CD4-positive, CD25-positive, alpha-beta regulatory T cell (primary cell): Measurements from ENCODE around the gene GFOD1. TPM values are rescaled to one million over a fixed set of nuclear protein-coding genes. Genes with fewer than 3 reads are reported as not detected.
A peak's percentile ranks its signal among the peaks of the same experiment; 100 is the strongest.
"Not testable (repeated sequence)": the region's sequence is repeated elsewhere in the genome, so short reads cannot be mapped to it uniquely, and the experiment has no call there.

Source experiments
- ATAC-seq, 2 donors: fragments of 150-1000 bp; cut with Tn5 transposase; one replicate each; pipeline ENCODE4 v1.10.0; 2021; ENCODE audit warnings: low read depth in 2 of 2, moderate number of reproducible peaks in 2 of 2, moderate library complexity in 1 of 2
- DNase-seq, 3 donors: peaks; one replicate each; pipeline versions ENCODE4 v3.0.0 to v3.0.0-alpha.2; 2012 to 2022; ENCODE audit warnings: mixed read lengths in 1 of 3
- H3K27ac ChIP-seq: one replicate; pipeline ENCODE4 v1.7.0; 2013; ENCODE audit warnings: mild to moderate bottlenecking, low read length; ENCODE audit not compliant: insufficient read depth, poor library complexity, severe bottlenecking
- H3K27me3 ChIP-seq: one replicate; pipeline ENCODE4 v1.7.0; 2013; ENCODE audit warnings: low read length; ENCODE audit not compliant: control insufficient read depth, insufficient read depth
- H3K36me3 ChIP-seq: one replicate; pipeline ENCODE4 v1.7.0; 2013; ENCODE audit warnings: mild to moderate bottlenecking, low read length, moderate library complexity; ENCODE audit not compliant: control insufficient read depth, insufficient read depth
- H3K4me1 ChIP-seq: 2 replicates; pipeline ENCODE4 v1.7.0; 2013; ENCODE audit warnings: mild to moderate bottlenecking, low read length; ENCODE audit not compliant: insufficient read depth, control insufficient read depth, poor library complexity, severe bottlenecking
- H3K4me3 ChIP-seq: one replicate; pipeline ENCODE4 v1.7.0; 2013; ENCODE audit warnings: low read depth, mild to moderate bottlenecking, low read length, moderate library complexity
- H3K9me3 ChIP-seq, 2 experiments: 1 replicate in 1 of 2; 2 replicates in 1 of 2; pipeline ENCODE4 v1.7.0; 2013; ENCODE audit warnings: low read length in 2 of 2, mild to moderate bottlenecking in 1 of 2, moderate library complexity in 1 of 2; ENCODE audit not compliant: control insufficient read depth in 2 of 2
- H3K27ac Mint-ChIP-seq, 3 donors: one replicate each; pipeline ENCODE4 v1.8.0; 2020 to 2022; ENCODE audit warnings: mild to moderate bottlenecking in 3 of 3, mixed read lengths in 3 of 3, moderate library complexity in 2 of 3
- H3K27me3 Mint-ChIP-seq: one replicate; pipeline ENCODE4 v1.8.0; 2022; ENCODE audit warnings: mild to moderate bottlenecking, mixed read lengths
- H3K36me3 Mint-ChIP-seq: one replicate; pipeline ENCODE4 v1.8.0; 2020; ENCODE audit warnings: mixed read lengths
- H3K4me1 Mint-ChIP-seq, 4 donors: one replicate each; pipeline ENCODE4 v1.8.0; 2020 to 2022; ENCODE audit warnings: mixed read lengths in 4 of 4, mild to moderate bottlenecking in 1 of 4
- H3K4me3 Mint-ChIP-seq, 4 donors: one replicate each; pipeline ENCODE4 v1.8.0; 2020 to 2022; ENCODE audit warnings: mild to moderate bottlenecking in 4 of 4, mixed read lengths in 4 of 4, moderate library complexity in 3 of 4
- H3K9me3 Mint-ChIP-seq, 7 donors: one replicate each; pipeline ENCODE4 v1.8.0; 2020 to 2022; ENCODE audit warnings: mixed read lengths in 7 of 7, mild to moderate bottlenecking in 3 of 7, moderate library complexity in 2 of 7
- polyA plus RNA-seq, 4 donors: library from polyadenylated mRNA; unstranded; fragments of 300-500 nt; fragmentation: Illumina TruSeq; gene quantifications; one replicate each; pipeline ENCODE4 v1.2.3, GENCODE V29; 2021
- total RNA-seq: library from RNA; stranded (reverse); gene quantifications from one replicate; pipeline ENCODE4 v1.2.3, GENCODE V29; 2022

The GFOD1 gene
- total and polyA plus RNA-seq, 5 donors from 2014 or later: 0.06 to 1.8 (median 0.17) TPM

DNA sequence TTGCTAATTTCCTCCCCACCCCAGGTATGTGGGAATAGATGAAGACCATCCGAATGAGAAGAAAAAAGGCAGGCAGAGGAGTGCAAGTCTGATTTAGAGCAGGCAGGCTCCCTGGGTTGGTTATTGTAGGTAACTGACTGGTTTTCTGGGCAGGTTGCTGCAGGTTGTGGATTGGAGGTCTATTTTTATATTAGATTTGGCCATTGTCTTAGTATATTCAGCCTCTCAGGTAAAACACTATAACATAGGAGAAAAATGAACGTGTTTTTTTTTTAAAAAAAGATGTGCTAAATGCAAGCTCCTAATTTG is 158.6 kb downstream of the GFOD1 start:
- peak overlapping the region; percentile 83 for H3K27ac ChIP-seq
- DNase-seq (no peak), ATAC-seq (peak in 1 of 2 donors; percentile 2)
- Mint-ChIP-seq H3K9me3 (no peaks in the 10 kb centered on the region), H3K4me1 (peaks cover 15 to 38% (median 22%) of the 10 kb centered on the region in 4 donors), H3K36me3 (peaks cover 18% of the 10 kb centered on the region), H3K27me3 (peaks cover 4% of the 10 kb centered on the region), H3K4me3 (peak overlapping the region; percentile 95 to 98 (median 96)), H3K27ac (peak overlapping the region; percentile 96 to 98 (median 97))
- H3K36me3 ChIP-seq: peaks cover 13% of the 10 kb centered on the region
- H3K27me3 ChIP-seq: no peaks in the 10 kb centered on the region
- H3K4me3 ChIP-seq: peak overlapping the region; percentile 87
- peaks cover 19% of the 10 kb centered on the region for H3K4me1 ChIP-seq
- H3K9me3 ChIP-seq: no peaks in the 10 kb centered on the region

DNA sequence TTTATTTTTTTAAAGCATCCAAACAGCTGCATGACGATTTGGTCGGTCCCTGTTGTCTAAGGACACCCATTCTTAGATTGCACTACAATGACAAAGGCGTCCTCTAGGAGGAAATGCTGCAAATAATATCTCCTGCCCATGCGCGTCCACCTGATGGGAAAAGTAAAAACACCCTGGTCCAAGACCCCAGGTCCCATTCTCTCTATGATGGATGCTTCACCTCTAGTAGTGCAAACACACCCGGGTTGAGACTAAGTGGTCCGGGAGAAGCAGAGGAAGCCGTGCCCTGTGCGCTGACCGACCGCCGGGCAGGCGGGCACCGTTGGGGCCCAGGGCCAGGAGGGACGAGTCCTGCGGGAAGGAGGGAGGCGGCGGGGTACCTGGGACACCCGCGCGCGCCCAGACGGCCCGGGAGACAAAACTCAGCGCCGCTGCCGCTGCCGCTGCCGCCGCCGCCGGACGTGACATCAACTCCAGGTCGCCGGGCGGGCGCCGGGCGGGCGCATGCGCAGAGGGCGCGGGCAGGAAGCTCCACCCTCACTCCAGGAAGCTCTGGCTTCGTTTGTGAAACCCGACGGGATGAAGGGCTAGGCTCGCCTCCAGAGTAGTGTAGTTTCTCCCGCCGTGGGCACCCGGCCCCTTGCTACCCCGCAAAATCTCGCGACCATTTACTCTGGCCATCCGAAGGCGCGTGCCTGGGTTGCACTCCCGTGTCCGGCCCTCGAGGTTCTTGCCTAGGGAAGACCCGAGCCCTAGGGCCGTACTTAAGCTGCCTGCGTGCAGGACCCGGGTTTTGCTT is 159.1 kb downstream of the GFOD1 start, which contains the start of gene TBC1D7:
Gene TBC1D7, minus strand, starts transcription at position 462 of the 799 bp plus-strand sequence. CDS start 1,639 bp downstream, outside the sequence.
- H3K4me1 ChIP-seq: peaks cover 19% of the 10 kb centered on the region
- DNase-seq (peak; percentile 90 to 94 (median 94)), ATAC-seq (peak; percentile 86 to 88)
- H3K27me3 ChIP-seq: no peaks in the 10 kb centered on the region
- Mint-ChIP-seq H3K27me3 (peaks cover 4% of the 10 kb centered on the region), H3K36me3 (peaks cover 23% of the 10 kb centered on the region), H3K9me3 (no peaks in the 10 kb centered on the region), H3K4me3 (peak within 1 kb of the TSS; percentile 95 to 98 (median 96)), H3K4me1 (peaks cover 15 to 38% (median 24%) of the 10 kb centered on the region in 4 donors), H3K27ac (peak within 1 kb of the TSS; percentile 96 to 98 (median 97))
- H3K9me3 ChIP-seq: no peaks in the 10 kb centered on the region
- H3K36me3 ChIP-seq: peaks cover 18% of the 10 kb centered on the region
- peak within 1 kb of the TSS; percentile 98 for H3K4me3 ChIP-seq
- peak within 1 kb of the TSS; percentile 83 for H3K27ac ChIP-seq

DNA sequence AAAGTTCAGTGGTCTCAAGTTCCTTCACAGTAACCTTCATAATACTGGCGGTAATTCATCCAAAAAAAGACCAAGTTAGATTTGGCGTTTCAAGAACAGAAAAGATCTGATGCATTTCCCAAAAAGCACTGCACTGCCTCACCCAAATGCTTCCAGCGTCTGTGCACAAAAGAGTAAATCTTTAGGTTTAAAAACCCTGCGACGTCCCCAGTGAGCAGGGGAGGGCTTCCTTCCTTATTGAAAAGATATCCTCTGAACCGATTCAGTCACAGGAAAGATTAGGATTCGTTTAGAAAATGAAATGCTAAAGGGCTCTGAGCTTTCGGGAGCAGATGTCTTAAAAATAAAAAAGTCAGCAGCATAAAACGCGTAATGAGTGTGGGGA is 159.7 kb downstream of the GFOD1 start:
- H3K27ac ChIP-seq: peak overlapping the region; percentile 83
- Mint-ChIP-seq H3K4me3 (peak overlapping the region; percentile 95 to 98 (median 96)), H3K27ac (peak overlapping the region; percentile 96 to 98 (median 97)), H3K4me1 (peaks cover 16 to 38% (median 25%) of the 10 kb centered on the region in 4 donors), H3K27me3 (peaks cover 4% of the 10 kb centered on the region), H3K36me3 (peaks cover 24% of the 10 kb centered on the region), H3K9me3 (no peaks in the 10 kb centered on the region)
- peak overlapping the region; percentile 98 for H3K4me3 ChIP-seq
- H3K4me1 ChIP-seq: peaks cover 19% of the 10 kb centered on the region
- ATAC-seq (no peak), DNase-seq (no peak)
- no peaks in the 10 kb centered on the region for H3K27me3 ChIP-seq
- H3K36me3 ChIP-seq: peaks cover 19% of the 10 kb centered on the region
- H3K9me3 ChIP-seq: no peaks in the 10 kb centered on the region

DNA sequence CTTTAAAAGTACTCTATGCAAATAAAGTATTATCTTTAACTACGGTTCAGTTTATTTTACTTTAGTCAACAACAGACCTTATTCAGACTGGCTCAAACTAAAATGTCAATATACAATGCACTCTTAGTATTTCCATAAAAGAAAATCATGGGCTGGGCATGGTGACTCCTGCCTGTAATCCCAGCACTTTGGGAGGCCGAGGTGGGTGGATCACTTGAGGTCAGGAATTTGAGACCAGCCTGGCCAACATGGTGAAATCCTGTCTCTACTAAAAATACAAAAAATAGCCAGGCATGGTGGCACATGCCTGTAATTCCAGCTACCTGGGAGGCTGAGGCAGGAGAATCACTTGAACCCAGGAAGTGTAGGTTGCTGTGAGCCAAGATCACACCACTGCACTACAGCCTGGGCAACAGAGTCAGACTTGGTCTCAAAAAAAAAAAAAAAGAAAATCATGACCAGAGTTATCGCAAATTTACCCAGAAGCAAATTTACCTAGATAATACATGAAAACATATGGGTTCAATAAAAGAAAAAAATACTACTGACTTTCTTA is 161.3 kb downstream of the GFOD1 start:
- peak overlapping the region in 1 of 4 donors; percentile 97 for H3K4me3 Mint-ChIP-seq
- not testable (repeated sequence) for H3K9me3 ChIP-seq, ATAC-seq, H3K27me3 ChIP-seq, DNase-seq, H3K9me3 Mint-ChIP-seq, H3K4me3 ChIP-seq, H3K27me3 Mint-ChIP-seq, H3K27ac Mint-ChIP-seq, H3K27ac ChIP-seq
- peaks cover 17 to 38% (median 28%) of the 10 kb centered on the region in 4 donors for H3K4me1 Mint-ChIP-seq
- H3K4me1 ChIP-seq: peaks cover 19% of the 10 kb centered on the region
- peaks cover 33% of the 10 kb centered on the region for H3K36me3 ChIP-seq
- H3K36me3 Mint-ChIP-seq: peaks cover 36% of the 10 kb centered on the region

DNA sequence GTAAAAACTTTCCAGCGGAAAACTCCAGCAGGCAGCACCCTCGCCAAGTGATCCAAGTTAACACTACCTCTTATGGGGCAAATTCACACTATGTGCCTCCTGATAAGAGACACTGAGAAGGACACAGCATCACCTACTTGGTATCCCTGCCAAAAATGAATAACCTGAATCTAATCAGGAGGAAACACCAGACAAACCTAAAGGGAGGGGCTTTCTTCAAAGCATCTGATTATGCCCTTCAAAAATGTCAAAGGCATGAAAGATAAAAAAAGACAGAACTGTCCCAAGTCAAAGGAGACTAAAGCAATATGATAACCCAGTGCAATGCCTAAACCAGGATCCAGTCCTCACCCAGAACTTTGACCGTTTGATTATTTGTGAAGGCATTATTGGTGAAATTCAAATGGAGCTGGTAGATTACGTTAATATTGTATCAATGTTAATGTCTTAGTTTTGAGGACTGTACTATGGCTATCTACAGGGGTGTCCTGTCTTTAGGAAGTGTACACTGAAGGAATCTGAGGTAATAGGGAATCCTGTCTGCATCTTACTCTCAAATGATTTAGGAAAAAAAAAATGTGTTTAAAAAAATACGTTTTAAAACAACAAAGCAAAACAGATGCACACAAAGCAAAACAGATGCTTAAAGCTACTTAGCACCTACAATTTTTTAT is 167.4 kb downstream of the GFOD1 start:
- no peak overlapping the region for H3K27ac Mint-ChIP-seq
- H3K9me3 ChIP-seq: no peaks in the 10 kb centered on the region
- H3K36me3 Mint-ChIP-seq: peaks cover 64% of the 10 kb centered on the region
- H3K9me3 Mint-ChIP-seq: no peaks in the 10 kb centered on the region
- DNase-seq (no peak), ATAC-seq (no peak)
- H3K4me1 ChIP-seq: no peaks in the 10 kb centered on the region
- H3K4me3 Mint-ChIP-seq: no peak overlapping the region
- H3K27me3 ChIP-seq: no peaks in the 10 kb centered on the region
- H3K27ac ChIP-seq: no peak overlapping the region
- no peak overlapping the region for H3K4me3 ChIP-seq
- no peaks in the 10 kb centered on the region for H3K27me3 Mint-ChIP-seq
- H3K4me1 Mint-ChIP-seq: peaks cover 2 to 11% (median 7%) of the 10 kb centered on the region in 4 donors
- peaks cover 84% of the 10 kb centered on the region for H3K36me3 ChIP-seq

DNA sequence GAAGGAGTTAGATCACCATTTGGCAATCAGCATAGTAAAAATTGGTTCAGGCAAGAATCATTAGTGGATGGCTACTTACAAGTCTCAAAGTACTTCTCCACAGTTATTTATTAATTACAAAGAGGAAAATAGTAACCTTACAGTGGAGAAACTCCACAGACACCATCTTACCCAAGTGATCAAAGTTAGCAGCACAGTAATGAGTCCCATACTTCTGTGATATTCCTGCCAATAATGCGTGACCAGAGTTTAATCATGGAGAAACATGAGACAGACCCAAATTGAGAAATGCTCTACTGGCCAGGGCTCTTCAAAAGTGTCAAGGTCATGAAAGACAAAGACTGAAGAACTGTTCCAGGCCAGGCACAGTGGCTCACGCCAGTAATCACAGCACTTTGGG is 168.6 kb downstream of the GFOD1 start:
- no peak for ATAC-seq
- Mint-ChIP-seq H3K4me1 (peaks cover 0 to 11% (median 6%) of the 10 kb centered on the region in 4 donors), H3K36me3 (peaks cover 59% of the 10 kb centered on the region), H3K27ac (no peak overlapping the region), H3K9me3 (no peaks in the 10 kb centered on the region), H3K4me3 (no peak overlapping the region), H3K27me3 (no peaks in the 10 kb centered on the region)
- Histone ChIP-seq H3K4me3 (no peak overlapping the region), H3K27ac (no peak overlapping the region), H3K4me1 (no peaks in the 10 kb centered on the region), H3K36me3 (peaks cover 78% of the 10 kb centered on the region), H3K27me3 (no peaks in the 10 kb centered on the region), H3K9me3 (no peaks in the 10 kb centered on the region)
- DNase-seq: no peak

DNA sequence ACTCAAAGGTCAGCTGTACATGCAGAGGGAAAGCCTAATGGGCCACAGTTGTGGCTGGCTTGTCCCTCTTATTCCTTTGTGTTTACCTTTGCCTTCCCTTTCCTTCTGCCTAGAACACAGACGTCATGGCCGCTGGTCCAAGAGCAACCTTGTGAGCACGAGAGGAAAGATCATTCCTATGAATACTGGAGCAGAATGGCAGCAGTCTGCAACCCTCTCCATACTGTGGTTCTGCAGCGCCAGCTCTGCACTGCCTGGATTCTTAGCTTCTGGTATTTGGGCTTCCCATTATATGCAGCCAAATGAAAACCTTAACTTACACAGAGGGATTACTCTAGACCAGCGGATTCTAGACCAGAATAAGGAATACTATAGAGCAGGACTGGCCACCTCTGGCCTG is 171.5 kb downstream of the GFOD1 start:
- Histone ChIP-seq H3K27me3 (no peaks in the 10 kb centered on the region), H3K27ac (no peak overlapping the region), H3K36me3 (peaks cover 69% of the 10 kb centered on the region), H3K9me3 (no peaks in the 10 kb centered on the region), H3K4me1 (no peaks in the 10 kb centered on the region), H3K4me3 (no peak overlapping the region)
- Mint-ChIP-seq H3K27me3 (no peaks in the 10 kb centered on the region), H3K4me1 (peaks cover 0 to 4% (median 0%) of the 10 kb centered on the region in 4 donors), H3K36me3 (peaks cover 62% of the 10 kb centered on the region), H3K9me3 (no peaks in the 10 kb centered on the region), H3K27ac (no peak overlapping the region), H3K4me3 (no peak overlapping the region)
- DNase-seq (no peak), ATAC-seq (no peak)
